Measurements from ENCODE around the gene CLEC10A.
"Not testable (repeated sequence)": the region's sequence is repeated elsewhere in the genome, so short reads cannot be mapped to it uniquely, and the experiment has no call there.

The CLEC10A gene

DNA sequence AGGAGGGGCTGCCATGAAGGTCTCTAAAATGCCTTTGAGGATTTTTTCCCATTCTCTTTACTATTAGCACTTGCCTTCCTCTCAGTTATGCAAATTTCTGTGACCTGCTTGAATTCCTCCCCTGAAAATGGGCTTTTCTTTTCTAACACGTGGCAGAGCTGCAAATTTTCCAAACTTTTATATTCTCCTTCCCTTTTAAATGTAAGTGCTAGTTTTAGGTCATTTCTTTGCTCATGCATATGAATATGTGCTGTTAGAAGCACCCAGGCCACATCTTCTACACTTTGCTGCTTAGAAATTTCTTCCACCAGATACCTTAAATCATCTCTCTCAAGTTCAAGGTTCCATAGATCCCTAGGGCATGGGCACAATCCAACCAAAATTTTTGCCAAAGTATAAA, 11.8 kb downstream of the CLEC10A start:
- Mint-ChIP-seq H3K4me3 (no peak overlapping the region), H3K9me3 (peaks cover 10% of the 10 kb centered on the region), H3K36me3 (ENCODE audit: low read depth) (no peaks in the 10 kb centered on the region), H3K27me3 (peaks cover 11% of the 10 kb centered on the region), H3K4me1 (ENCODE audit: low read depth) (no peaks in the 10 kb centered on the region), H3K27ac (no peak overlapping the region)
- no peak for DNase-seq

GRCh38 chr17:7067198-7067597, 12.9 kb downstream of the CLEC10A start:
- Mint-ChIP-seq H3K27me3 (peaks cover 14% of the 10 kb centered on the region), H3K36me3 (ENCODE audit: low read depth) (no peaks in the 10 kb centered on the region), H3K27ac (no peak overlapping the region), H3K9me3 (peaks cover 10% of the 10 kb centered on the region), H3K4me1 (ENCODE audit: low read depth) (no peaks in the 10 kb centered on the region), H3K4me3 (no peak overlapping the region)
- no peak for DNase-seq

- H3K36me3 Mint-ChIP-seq (ENCODE audit: low read depth): no peaks in the 10 kb centered on the region
- H3K27ac Mint-ChIP-seq: no peak overlapping the region
- H3K4me1 Mint-ChIP-seq (ENCODE audit: low read depth): peaks cover 18% of the 10 kb centered on the region
Measured at GRCh38 chr17:7064261-7064660, 15.8 kb downstream of the CLEC10A start.

DNA sequence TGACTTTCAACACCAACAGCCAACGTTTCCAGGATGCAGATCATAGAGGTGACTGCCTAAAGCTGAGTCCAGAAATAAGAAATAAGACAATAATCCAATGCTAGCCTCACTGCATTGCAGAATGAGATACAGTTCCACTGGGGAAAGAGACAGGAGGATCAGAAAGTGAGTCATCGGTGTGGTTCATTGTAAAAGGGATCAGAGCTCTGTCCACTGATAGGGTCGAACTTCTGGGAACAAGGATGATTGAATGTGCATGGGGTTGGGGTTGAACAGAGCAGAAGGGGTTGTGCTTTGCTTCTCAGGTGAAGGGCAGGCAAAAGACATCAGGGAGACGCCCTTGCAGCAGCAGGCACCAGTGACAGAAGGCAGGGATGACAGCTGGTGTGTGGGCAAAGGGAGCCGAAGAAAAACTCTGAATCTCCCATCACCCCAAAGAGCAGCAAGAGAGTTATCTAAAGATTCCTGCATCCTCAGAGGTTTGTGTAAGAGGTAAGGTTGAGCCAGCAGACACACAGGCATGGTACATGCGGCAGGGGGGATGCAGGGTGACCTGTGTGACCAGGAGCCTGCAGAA, 16.4 kb downstream of the CLEC10A start:
- H3K27ac Mint-ChIP-seq: no peak overlapping the region
- H3K27me3 Mint-ChIP-seq: peaks cover 14% of the 10 kb centered on the region
- H3K36me3 Mint-ChIP-seq (ENCODE audit: low read depth): no peaks in the 10 kb centered on the region
- peaks cover 25% of the 10 kb centered on the region for H3K4me1 Mint-ChIP-seq (ENCODE audit: low read depth)
- DNase-seq: no peak
- H3K9me3 Mint-ChIP-seq: peaks cover 5% of the 10 kb centered on the region
- no peak overlapping the region for H3K4me3 Mint-ChIP-seq

More at GRCh38 chr17:7064261-7064660, 15.8 kb downstream of the CLEC10A start:
- peaks cover 14% of the 10 kb centered on the region for H3K27me3 Mint-ChIP-seq
- peaks cover 10% of the 10 kb centered on the region for H3K9me3 Mint-ChIP-seq
- H3K4me3 Mint-ChIP-seq: no peak overlapping the region
- DNase-seq: no peak

DNA sequence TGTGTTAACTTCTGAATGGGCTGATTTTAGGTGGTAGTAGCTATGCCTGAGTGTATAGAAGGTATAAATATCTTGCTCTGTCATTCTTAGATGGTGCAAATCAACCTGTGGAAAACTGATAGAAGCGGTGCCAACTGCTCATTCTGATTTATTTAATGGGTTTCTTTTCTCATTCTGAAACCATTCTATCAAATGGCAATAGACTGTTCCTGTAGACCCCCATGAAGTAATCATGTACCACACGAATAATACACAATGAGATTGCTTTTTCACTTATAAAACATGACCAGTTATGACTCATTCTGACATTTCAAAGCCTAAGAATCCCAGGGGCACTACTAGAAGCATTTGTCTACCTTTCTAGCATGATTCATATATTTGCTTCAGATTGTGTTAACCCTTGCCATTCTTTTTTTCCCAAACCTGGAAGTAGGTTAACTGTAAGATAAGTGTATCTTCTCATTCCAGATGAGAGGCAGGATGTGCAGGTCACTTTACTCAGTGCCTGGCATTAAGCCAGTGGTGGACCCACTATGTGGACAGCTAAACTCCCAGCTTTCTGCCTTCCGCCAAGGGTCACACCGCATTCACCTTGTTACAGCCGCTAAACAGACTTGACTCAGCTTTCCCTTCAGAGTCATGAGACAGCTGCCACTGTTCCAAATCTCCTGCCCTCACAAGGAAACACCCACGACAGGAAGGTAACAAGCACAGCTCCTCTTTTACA, 19.7 kb downstream of the CLEC10A start:
- Mint-ChIP-seq H3K4me3 (peak overlapping the region; percentile 11), H3K4me1 (ENCODE audit: low read depth) (peaks cover 26% of the 10 kb centered on the region), H3K9me3 (no peaks in the 10 kb centered on the region), H3K27me3 (peaks cover 14% of the 10 kb centered on the region), H3K27ac (peak overlapping the region; percentile 93), H3K36me3 (ENCODE audit: low read depth) (no peaks in the 10 kb centered on the region)
- DNase-seq: peak; percentile 68

DNA sequence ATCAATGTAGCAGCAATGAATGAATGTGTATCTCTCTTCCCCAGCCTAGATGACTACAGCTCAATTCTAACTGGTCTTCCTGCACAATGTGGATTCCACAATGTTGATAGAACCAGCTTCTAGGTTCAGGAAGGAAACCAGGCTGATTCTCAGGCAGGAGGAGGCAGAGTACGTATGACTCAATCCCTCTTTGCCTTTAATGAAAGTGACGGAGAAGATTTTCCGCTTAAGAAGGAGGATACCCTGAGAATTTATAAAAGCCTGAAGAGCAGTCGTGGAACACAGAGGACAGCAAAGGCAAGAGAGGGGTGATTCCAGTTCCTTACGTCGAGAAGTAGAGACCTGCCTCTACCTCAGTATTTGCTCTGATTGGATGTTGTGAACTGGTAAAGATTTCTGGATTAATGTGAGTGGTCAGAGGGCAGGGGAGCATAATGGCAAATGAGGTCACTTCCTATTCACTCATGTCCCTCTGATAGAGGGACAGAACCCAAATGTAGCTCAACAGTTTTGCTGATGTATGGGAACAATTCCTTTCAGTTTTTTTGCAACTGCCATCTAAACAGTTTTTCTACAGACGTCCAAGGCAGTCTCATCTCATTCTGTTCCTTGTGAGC, 21.1 kb downstream of the CLEC10A start:
- Mint-ChIP-seq H3K9me3 (no peaks in the 10 kb centered on the region), H3K27ac (peak overlapping the region; percentile 59), H3K27me3 (peaks cover 10% of the 10 kb centered on the region), H3K4me3 (no peak overlapping the region), H3K36me3 (ENCODE audit: low read depth) (no peaks in the 10 kb centered on the region), H3K4me1 (ENCODE audit: low read depth) (peaks cover 26% of the 10 kb centered on the region)
- DNase-seq: no peak

DNA sequence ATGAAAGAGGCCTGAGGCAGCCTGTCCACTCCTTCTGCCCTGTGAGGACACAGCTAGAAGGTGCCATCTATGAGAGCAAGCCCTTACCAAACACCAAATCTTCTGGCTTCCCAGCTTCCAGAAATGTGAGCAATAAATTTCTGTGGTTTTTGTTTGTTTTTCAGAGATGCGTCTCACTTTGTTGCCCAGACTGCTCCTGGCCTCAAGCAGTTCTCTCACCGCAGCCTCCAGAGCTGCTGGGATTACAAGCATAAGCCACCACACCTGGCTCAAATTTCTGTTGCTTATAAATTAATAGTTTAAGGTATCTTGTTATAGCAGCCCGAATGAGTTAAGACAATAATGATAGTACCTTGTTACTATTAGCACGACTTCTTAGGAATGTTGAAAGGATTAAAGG, 23.7 kb downstream of the CLEC10A start:
- Mint-ChIP-seq H3K27ac (no peak overlapping the region), H3K27me3 (no peaks in the 10 kb centered on the region), H3K4me1 (ENCODE audit: low read depth) (peaks cover 25% of the 10 kb centered on the region)

DNA sequence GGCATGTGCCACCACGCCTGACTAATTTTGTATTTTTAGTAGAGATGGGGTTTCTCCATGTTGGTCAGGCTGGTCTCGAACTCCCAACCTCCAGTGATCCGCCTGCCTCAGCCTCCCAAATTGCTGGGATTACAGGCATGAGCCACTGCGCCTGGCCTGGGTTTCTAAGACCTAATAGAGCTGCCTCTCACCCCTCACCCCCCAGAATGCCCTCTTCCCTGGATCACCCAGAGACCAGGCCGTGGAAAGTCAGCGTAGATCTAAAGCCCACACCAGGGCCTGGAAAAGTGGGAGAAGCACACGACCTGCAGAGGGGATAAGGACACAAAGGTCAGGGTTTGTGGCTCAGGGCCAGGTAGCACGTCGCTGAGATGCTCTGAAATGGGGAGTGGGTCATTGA, 29.5 kb downstream of the CLEC10A start:
- not testable (repeated sequence) for H3K9me3 Mint-ChIP-seq; H3K4me3 Mint-ChIP-seq; H3K27me3 Mint-ChIP-seq; DNase-seq; H3K27ac Mint-ChIP-seq; H3K36me3 Mint-ChIP-seq (ENCODE audit: low read depth)
- H3K4me1 Mint-ChIP-seq (ENCODE audit: low read depth): peaks cover 32% of the 10 kb centered on the region

More for the DNA sequence above, 23.7 kb downstream of the CLEC10A start:
- no peaks in the 10 kb centered on the region for H3K9me3 Mint-ChIP-seq
- DNase-seq: no peak
- H3K4me3 Mint-ChIP-seq: no peak overlapping the region
- no peaks in the 10 kb centered on the region for H3K36me3 Mint-ChIP-seq (ENCODE audit: low read depth)

DNA sequence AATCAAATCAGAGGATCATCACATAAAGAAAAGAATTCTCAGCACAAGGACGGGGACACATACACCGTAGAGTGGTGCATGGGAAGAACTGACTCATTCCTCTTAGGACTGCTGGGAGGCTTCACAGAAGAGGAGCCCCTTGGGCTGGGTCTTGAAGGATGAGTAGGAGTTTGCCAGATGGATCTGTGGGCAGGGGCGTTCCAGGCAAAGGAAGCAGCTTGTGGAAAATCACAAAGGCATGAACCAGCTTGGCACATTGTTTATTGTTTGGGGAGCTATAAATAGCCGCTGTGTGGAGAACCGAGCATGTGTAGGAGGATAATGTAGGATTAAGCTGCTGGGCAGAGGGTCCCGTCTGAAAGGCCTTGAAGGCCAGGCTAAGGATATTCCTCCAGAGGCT, 31.1 kb downstream of the CLEC10A start:
- Mint-ChIP-seq H3K27ac (no peak overlapping the region), H3K36me3 (ENCODE audit: low read depth) (no peaks in the 10 kb centered on the region), H3K4me3 (no peak overlapping the region), H3K4me1 (ENCODE audit: low read depth) (peaks cover 38% of the 10 kb centered on the region), H3K27me3 (peaks cover 1% of the 10 kb centered on the region), H3K9me3 (no peaks in the 10 kb centered on the region)
- no peak for DNase-seq

DNA sequence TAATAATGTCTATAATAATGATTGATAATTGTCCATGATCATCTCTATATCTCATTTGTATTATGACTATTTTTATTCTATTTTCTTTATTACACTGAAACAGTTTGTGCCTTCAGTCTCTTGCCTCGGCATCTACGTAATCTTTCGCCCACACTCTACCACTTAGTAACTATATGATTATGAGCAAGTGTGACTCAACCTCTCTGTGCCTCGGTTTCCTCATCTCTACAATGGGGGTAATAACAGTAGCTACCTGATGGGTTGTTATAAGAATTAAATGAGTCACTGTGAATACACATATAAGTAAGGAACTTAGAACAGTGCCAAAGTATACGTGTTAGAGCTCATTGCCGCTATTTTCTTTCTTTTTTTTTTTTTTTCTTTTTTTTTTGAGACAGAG, 32.5 kb downstream of the CLEC10A start:
- peak overlapping the region; percentile 37 for H3K27ac Mint-ChIP-seq
- H3K9me3 Mint-ChIP-seq: no peaks in the 10 kb centered on the region
- H3K27me3 Mint-ChIP-seq: peaks cover 4% of the 10 kb centered on the region
- H3K36me3 Mint-ChIP-seq (ENCODE audit: low read depth): no peaks in the 10 kb centered on the region
- no peak for DNase-seq
- H3K4me1 Mint-ChIP-seq (ENCODE audit: low read depth): peaks cover 46% of the 10 kb centered on the region
- H3K4me3 Mint-ChIP-seq: peak overlapping the region; percentile 59

DNA sequence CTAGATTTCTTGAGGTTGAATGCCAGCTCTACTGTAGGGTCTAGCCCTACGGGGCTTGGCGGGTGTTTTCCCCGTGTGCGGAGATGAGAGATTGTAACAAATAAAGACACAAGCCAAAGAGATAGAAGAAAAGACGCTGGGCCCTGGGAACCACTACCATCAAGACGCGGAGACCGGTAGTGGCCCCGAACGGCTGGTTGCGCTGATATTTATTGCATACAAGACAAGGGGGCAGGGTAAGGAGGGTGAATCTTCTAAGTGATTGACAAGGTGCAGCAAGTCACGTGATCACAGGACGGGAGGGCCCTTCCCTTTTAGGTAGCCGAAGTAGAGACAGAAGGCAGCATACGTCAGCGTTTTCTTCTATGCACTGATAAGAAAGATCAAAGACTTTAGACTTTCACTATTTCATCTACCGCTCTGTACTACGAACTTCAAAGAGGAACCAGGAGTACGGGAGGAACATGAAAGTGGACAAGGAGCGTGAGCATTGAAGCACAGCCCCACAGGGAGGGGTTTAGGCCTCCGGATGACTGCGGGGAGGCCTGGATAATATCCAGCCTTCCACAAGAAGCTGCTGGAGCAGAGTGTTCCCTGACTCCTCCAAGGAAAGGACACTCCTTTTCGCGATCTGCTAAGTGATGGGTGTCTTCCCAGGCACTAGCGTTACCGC, 33.2 kb downstream of the CLEC10A start:
- H3K9me3 Mint-ChIP-seq; H3K36me3 Mint-ChIP-seq (ENCODE audit: low read depth); H3K27me3 Mint-ChIP-seq: not testable (repeated sequence)
- Mint-ChIP-seq H3K4me1 (ENCODE audit: low read depth) (peaks cover 50% of the 10 kb centered on the region), H3K4me3 (peak overlapping the region; percentile 59), H3K27ac (peak overlapping the region; percentile 91)
- DNase-seq: peak; percentile 70

- Mint-ChIP-seq H3K4me3 (peak overlapping the region; percentile 59), H3K4me1 (ENCODE audit: low read depth) (peaks cover 55% of the 10 kb centered on the region), H3K27me3 (peaks cover 4% of the 10 kb centered on the region), H3K9me3 (no peaks in the 10 kb centered on the region), H3K36me3 (ENCODE audit: low read depth) (no peaks in the 10 kb centered on the region), H3K27ac (peak overlapping the region; percentile 91)
- peak; percentile 64 for DNase-seq
Measured at GRCh38 chr17:7046127-7046724, 33.8 kb downstream of the CLEC10A start.

- no peak for DNase-seq
- peaks cover 4% of the 10 kb centered on the region for H3K27me3 Mint-ChIP-seq
- peaks cover 55% of the 10 kb centered on the region for H3K4me1 Mint-ChIP-seq (ENCODE audit: low read depth)
Measured at GRCh38 chr17:7045492-7046126, 34.4 kb downstream of the CLEC10A start.

More at GRCh38 chr17:7045492-7046126, 34.4 kb downstream of the CLEC10A start:
- Mint-ChIP-seq H3K27ac (no peak overlapping the region), H3K4me3 (peak overlapping the region; percentile 59), H3K9me3 (no peaks in the 10 kb centered on the region), H3K36me3 (ENCODE audit: low read depth) (no peaks in the 10 kb centered on the region)
